GM21737 (cell line): Measurements from ENCODE around the gene RND1.
"Not testable (repeated sequence)": the region's sequence is repeated elsewhere in the genome, so short reads cannot be mapped to it uniquely, and the experiment has no call there.

ENCODE experiments used
- ATAC-seq: cut with Tn5 transposase; IDR thresholded peaks from one replicate; pipeline ENCODE4 v1.9.1; 2021; ENCODE audit warnings: mild to moderate bottlenecking, moderate library complexity; ENCODE audit not compliant: unreplicated experiment

Gene RND1

GRCh38 chr12:48869191-48869590 is 3.5 kb upstream of the RND1 start:
- ATAC-seq = no peak

GRCh38 chr12:48868451-48868850 is 2.8 kb upstream of the RND1 start:
- no peak for ATAC-seq

GRCh38 chr12:48866052-48866711 is 512 bp upstream of the RND1 start:
- ATAC-seq = no peak

- no peak for ATAC-seq
Measured at GRCh38 chr12:48863291-48863690, 2.4 kb downstream of the RND1 start.

- ATAC-seq = no peak
Measured at GRCh38 chr12:48862760-48863159, 2.9 kb downstream of the RND1 start.

GRCh38 chr12:48861111-48861510 is 4.6 kb downstream of the RND1 start:
- no peak for ATAC-seq

- ATAC-seq = not testable (repeated sequence)
Measured at GRCh38 chr12:48860236-48860635, 5.4 kb downstream of the RND1 start.

- no peak for ATAC-seq
Measured at GRCh38 chr12:48859607-48860006, 6.1 kb downstream of the RND1 start.

- no peak for ATAC-seq
Measured at GRCh38 chr12:48858043-48858442, 7.6 kb downstream of the RND1 start.

- no peak for ATAC-seq
Measured at GRCh38 chr12:48857278-48857994, 8.2 kb downstream of the RND1 start.

GRCh38 chr12:48856379-48856778 is 9.3 kb downstream of the RND1 start:
- ATAC-seq = no peak

GRCh38 chr12:48854932-48855331 is 10.7 kb downstream of the RND1 start:
- ATAC-seq = not testable (repeated sequence)

- ATAC-seq = no peak
Measured at GRCh38 chr12:48854488-48854887, 11.2 kb downstream of the RND1 start.

- peak; percentile 36 for ATAC-seq
Measured at GRCh38 chr12:48852734-48853688, 12.7 kb downstream of the RND1 start.

GRCh38 chr12:48851883-48852733 is 13.6 kb downstream of the RND1 start, which contains the start of gene DDX23:
Gene DDX23 (minus strand): TSS chr12:48852163. CDS start chr12:48845782, 6,381 bp downstream.
- ATAC-seq = peak; percentile 90

GRCh38 chr12:48842021-48842420 is 23.6 kb downstream of the RND1 start:
- ATAC-seq = not testable (repeated sequence)

- ATAC-seq = no peak
Measured at GRCh38 chr12:48838048-48838447, 27.6 kb downstream of the RND1 start.

GRCh38 chr12:48832321-48833060 is 33.2 kb downstream of the RND1 start:
- ATAC-seq = no peak

GRCh38 chr12:48831257-48831656 is 34.4 kb downstream of the RND1 start:
- ATAC-seq = no peak
